ENCODE data around the gene TADA2B. TPM values are rescaled to one million over a fixed set of nuclear protein-coding genes. Genes with fewer than 3 reads are reported as not detected.

The TADA2B gene
- total and polyA plus RNA-seq, 10 of the 15 experiments (the other 5 are each of a cell fraction or from before 2014, with no cell fraction given) = 0.66 to 12.0 (median 5.6) TPM

DNA sequence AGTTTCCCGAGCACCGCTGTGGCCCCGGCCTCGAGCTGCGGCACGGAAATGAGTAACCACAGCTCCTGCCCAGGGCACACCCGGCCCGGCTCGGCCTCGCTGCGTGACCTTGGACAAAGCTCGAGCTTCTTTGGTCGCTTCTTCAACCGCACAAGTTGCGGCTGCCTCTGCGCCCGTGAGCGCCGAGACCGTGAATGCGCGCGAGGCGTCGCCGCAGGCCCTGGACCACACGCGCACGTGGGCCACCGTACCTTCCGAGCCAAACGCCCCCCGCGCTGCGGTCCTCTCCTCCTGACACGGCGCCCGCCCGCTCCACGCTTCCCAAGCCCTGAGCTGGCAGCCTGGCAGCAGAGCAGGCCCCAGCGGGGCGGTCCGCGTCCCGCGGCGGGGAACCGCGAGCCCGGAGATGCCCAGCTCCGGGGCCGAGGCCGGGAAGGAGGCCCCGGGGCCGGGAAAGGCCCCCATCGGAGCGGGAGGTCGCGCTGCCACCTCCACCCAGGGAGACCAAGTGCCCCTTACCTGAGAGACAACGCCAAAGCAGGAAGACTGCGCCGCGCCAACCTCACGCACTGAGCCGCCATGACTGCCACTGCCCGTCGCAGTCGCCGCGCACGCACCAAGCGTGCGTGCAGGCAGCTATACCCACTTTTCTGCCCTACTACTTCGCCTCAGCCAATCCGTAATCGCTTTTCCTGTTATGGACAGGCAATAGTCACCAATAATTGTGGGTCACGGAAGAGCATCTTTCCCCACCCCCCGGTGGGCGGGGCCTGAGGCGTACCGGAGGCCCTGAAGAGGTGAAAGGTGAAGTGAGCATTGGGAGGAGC, 24.5 kb downstream of the TADA2B start, which contains the start of gene GRPEL1 (continued):
- TF ChIP-seq, protein P1, sequence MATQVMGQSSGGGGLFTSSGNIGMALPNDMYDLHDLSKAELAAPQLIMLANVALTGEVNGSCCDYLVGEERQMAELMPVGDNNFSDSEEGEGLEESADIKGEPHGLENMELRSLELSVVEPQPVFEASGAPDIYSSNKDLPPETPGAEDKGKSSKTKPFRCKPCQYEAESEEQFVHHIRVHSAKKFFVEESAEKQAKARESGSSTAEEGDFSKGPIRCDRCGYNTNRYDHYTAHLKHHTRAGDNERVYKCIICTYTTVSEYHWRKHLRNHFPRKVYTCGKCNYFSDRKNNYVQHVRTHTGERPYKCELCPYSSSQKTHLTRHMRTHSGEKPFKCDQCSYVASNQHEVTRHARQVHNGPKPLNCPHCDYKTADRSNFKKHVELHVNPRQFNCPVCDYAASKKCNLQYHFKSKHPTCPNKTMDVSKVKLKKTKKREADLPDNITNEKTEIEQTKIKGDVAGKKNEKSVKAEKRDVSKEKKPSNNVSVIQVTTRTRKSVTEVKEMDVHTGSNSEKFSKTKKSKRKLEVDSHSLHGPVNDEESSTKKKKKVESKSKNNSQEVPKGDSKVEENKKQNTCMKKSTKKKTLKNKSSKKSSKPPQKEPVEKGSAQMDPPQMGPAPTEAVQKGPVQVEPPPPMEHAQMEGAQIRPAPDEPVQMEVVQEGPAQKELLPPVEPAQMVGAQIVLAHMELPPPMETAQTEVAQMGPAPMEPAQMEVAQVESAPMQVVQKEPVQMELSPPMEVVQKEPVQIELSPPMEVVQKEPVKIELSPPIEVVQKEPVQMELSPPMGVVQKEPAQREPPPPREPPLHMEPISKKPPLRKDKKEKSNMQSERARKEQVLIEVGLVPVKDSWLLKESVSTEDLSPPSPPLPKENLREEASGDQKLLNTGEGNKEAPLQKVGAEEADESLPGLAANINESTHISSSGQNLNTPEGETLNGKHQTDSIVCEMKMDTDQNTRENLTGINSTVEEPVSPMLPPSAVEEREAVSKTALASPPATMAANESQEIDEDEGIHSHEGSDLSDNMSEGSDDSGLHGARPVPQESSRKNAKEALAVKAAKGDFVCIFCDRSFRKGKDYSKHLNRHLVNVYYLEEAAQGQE (IDR thresholded peaks at IDR 0.05; ENCODE audit: low read depth, low read length) = no peak
- TF ChIP-seq, protein P2, sequence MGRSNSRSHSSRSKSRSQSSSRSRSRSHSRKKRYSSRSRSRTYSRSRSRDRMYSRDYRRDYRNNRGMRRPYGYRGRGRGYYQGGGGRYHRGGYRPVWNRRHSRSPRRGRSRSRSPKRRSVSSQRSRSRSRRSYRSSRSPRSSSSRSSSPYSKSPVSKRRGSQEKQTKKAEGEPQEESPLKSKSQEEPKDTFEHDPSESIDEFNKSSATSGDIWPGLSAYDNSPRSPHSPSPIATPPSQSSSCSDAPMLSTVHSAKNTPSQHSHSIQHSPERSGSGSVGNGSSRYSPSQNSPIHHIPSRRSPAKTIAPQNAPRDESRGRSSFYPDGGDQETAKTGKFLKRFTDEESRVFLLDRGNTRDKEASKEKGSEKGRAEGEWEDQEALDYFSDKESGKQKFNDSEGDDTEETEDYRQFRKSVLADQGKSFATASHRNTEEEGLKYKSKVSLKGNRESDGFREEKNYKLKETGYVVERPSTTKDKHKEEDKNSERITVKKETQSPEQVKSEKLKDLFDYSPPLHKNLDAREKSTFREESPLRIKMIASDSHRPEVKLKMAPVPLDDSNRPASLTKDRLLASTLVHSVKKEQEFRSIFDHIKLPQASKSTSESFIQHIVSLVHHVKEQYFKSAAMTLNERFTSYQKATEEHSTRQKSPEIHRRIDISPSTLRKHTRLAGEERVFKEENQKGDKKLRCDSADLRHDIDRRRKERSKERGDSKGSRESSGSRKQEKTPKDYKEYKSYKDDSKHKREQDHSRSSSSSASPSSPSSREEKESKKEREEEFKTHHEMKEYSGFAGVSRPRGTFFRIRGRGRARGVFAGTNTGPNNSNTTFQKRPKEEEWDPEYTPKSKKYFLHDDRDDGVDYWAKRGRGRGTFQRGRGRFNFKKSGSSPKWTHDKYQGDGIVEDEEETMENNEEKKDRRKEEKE (IDR thresholded peaks at IDR 0.05) = no peak
- no peak for TF ChIP-seq ZNF622 (IDR thresholded peaks at IDR 0.05)
- no peak for TF ChIP-seq NR2C2 (IDR thresholded peaks at IDR 0.05; ENCODE audit: borderline replicate concordance, control insufficient read depth, insufficient read length, low read depth)
- TF ChIP-seq, protein P3, sequence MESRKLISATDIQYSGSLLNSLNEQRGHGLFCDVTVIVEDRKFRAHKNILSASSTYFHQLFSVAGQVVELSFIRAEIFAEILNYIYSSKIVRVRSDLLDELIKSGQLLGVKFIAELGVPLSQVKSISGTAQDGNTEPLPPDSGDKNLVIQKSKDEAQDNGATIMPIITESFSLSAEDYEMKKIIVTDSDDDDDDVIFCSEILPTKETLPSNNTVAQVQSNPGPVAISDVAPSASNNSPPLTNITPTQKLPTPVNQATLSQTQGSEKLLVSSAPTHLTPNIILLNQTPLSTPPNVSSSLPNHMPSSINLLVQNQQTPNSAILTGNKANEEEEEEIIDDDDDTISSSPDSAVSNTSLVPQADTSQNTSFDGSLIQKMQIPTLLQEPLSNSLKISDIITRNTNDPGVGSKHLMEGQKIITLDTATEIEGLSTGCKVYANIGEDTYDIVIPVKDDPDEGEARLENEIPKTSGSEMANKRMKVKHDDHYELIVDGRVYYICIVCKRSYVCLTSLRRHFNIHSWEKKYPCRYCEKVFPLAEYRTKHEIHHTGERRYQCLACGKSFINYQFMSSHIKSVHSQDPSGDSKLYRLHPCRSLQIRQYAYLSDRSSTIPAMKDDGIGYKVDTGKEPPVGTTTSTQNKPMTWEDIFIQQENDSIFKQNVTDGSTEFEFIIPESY (IDR thresholded peaks at IDR 0.05) = no peak
- TF ChIP-seq, protein P4, sequence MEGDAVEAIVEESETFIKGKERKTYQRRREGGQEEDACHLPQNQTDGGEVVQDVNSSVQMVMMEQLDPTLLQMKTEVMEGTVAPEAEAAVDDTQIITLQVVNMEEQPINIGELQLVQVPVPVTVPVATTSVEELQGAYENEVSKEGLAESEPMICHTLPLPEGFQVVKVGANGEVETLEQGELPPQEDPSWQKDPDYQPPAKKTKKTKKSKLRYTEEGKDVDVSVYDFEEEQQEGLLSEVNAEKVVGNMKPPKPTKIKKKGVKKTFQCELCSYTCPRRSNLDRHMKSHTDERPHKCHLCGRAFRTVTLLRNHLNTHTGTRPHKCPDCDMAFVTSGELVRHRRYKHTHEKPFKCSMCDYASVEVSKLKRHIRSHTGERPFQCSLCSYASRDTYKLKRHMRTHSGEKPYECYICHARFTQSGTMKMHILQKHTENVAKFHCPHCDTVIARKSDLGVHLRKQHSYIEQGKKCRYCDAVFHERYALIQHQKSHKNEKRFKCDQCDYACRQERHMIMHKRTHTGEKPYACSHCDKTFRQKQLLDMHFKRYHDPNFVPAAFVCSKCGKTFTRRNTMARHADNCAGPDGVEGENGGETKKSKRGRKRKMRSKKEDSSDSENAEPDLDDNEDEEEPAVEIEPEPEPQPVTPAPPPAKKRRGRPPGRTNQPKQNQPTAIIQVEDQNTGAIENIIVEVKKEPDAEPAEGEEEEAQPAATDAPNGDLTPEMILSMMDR (IDR thresholded peaks at IDR 0.05 in 2 of 3, conservative IDR thresholded peaks at IDR 0.05 in 1 of 3; ENCODE audit: control insufficient read depth in 2 of 3, extremely low read depth in 1 of 3, insufficient read depth in 1 of 3, low read depth in 3 of 3, low read length in 3 of 3) = peak; percentile 5 to 13 (median 7); a peak in 1 of 6 replicates
- TF ChIP-seq, protein P5, sequence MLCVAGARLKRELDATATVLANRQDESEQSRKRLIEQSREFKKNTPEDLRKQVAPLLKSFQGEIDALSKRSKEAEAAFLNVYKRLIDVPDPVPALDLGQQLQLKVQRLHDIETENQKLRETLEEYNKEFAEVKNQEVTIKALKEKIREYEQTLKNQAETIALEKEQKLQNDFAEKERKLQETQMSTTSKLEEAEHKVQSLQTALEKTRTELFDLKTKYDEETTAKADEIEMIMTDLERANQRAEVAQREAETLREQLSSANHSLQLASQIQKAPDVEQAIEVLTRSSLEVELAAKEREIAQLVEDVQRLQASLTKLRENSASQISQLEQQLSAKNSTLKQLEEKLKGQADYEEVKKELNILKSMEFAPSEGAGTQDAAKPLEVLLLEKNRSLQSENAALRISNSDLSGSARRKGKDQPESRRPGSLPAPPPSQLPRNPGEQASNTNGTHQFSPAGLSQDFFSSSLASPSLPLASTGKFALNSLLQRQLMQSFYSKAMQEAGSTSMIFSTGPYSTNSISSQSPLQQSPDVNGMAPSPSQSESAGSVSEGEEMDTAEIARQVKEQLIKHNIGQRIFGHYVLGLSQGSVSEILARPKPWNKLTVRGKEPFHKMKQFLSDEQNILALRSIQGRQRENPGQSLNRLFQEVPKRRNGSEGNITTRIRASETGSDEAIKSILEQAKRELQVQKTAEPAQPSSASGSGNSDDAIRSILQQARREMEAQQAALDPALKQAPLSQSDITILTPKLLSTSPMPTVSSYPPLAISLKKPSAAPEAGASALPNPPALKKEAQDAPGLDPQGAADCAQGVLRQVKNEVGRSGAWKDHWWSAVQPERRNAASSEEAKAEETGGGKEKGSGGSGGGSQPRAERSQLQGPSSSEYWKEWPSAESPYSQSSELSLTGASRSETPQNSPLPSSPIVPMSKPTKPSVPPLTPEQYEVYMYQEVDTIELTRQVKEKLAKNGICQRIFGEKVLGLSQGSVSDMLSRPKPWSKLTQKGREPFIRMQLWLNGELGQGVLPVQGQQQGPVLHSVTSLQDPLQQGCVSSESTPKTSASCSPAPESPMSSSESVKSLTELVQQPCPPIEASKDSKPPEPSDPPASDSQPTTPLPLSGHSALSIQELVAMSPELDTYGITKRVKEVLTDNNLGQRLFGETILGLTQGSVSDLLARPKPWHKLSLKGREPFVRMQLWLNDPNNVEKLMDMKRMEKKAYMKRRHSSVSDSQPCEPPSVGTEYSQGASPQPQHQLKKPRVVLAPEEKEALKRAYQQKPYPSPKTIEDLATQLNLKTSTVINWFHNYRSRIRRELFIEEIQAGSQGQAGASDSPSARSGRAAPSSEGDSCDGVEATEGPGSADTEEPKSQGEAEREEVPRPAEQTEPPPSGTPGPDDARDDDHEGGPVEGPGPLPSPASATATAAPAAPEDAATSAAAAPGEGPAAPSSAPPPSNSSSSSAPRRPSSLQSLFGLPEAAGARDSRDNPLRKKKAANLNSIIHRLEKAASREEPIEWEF (IDR thresholded peaks at IDR 0.05; ENCODE audit: insufficient replicate concordance, low read depth, low read length) = no peak
- peak; percentile 86 for TF ChIP-seq ZNF207 (IDR thresholded peaks at IDR 0.05; ENCODE audit: borderline replicate concordance)
- peak; percentile 62; the same call in 1 of the 2 replicates for TF ChIP-seq SIN3A (IDR thresholded peaks at IDR 0.05; ENCODE audit: low read depth, low read length)
- TF ChIP-seq BACH1 (IDR thresholded peaks at IDR 0.05; ENCODE audit: borderline replicate concordance) = peak; percentile 26; the same call in 1 of the 2 replicates

Data from GM12878 (cell line).